ENCODE results near the gene TSPAN15. TPM values are rescaled to one million over a fixed set of nuclear protein-coding genes. Genes with fewer than 3 reads are reported as not detected.

The TSPAN15 gene
- total RNA-seq, 1 donor from 2014 or later, result 156 TPM

DNA sequence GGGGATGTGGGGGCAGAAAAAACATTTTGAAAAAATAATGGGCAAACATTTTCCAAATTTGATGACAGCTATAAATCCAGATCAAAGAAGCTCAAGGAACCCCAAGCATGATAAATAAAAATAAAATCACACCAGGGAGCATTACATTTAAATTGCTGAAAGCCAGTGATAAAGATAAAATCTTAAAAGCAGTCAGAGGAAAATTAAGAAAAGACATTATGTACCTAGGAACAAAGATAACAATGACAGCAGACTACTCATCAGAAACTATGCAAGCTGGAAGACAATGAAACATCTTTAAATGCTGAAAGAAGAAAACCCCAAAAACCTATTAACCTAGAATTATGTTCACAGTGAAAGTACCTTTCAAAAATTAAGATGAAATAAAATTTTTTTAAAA, 98.7 kb downstream of the TSPAN15 start:
- DNase-seq (ENCODE audit: low spot score), result no peak

DNA sequence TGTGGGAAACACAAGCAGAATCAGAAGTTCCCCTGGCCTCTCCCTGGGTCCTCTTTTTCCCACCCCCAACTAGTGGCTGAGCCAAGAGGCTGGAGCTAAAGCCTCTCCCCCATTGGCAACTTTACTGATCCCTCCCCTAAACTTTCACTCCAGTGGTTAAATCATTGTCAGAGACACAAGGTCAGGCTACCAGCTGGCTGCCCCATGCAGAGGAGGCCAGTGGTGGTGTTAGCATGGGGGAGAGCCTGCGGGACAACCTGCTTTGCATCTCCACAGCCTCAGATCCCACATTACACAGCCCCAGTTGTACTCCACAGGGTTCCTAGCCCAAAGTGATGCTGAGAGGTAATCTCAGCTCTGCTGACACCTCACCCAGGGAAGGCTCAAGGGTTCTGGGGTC, 101.0 kb downstream of the TSPAN15 start:
- no peak for DNase-seq (ENCODE audit: low spot score)

DNA sequence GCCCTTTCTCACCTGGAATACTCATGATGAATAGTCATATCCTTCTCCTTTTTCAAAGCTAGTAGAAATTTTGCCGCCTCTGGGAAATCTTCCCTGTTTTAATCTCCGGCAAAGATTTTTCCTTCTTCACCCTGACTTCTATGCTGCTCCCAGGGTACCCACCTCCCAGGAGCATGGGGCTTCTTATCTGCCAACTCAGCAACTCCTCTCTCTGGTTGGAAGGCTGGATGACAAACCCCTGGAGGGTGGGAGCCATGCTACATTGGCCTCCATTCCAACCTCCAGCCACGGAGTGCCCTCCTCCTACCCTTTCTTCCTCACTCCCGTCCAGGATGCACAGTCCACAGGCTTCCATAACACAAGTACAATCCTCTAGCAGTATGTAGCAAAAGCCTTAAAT, 102.1 kb downstream of the TSPAN15 start:
- DNase-seq (ENCODE audit: low spot score), result no peak

DNA sequence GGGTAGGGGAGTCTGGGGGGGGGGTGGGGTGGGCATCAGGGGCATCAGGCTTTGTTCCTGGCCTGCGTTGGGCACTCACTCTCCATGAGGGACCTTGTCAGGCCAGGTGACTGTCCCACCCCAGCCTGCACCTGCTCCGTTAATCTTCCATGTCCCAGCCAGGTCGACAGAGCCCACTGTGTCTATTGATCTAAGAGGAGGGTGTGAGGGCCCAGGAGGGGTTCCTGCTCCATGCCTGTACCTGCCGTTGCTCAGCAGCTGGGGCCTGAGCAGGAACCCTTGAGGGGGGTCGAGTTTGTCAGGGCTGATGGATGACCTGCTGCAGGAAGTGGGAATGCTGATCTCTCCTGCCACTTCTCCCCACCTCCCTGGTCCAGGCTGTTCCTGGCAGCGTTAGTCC, 103.3 kb downstream of the TSPAN15 start:
- no peak for DNase-seq (ENCODE audit: low spot score)

Other genes with a start within 250 kb of the TSPAN15 start
- 0.10 TPM for gene HKDC1, start 231.1 kb upstream of the TSPAN15 start, total RNA-seq
- gene HK1, start 173.0 kb upstream of the TSPAN15 start, total RNA-seq, result 139 TPM
- gene TACR2, start 34.5 kb upstream of the TSPAN15 start, total RNA-seq, result 5.6 TPM
- gene NEUROG3, start 122.0 kb downstream of the TSPAN15 start, total RNA-seq, result not detected
- gene FAM241B, start 178.8 kb downstream of the TSPAN15 start, total RNA-seq, result 5.6 TPM